ENCODE data around the gene SLC6A4. TPM values are rescaled to one million over a fixed set of nuclear protein-coding genes. Genes with fewer than 3 reads are reported as not detected.

The SLC6A4 gene
- total and polyA plus RNA-seq, 10 of the 15 experiments (the other 5 are each of a cell fraction or from before 2014, with no cell fraction given) = 5.3 to 20.6 (median 10.1) TPM

- ATAC-seq (no peak), FAIRE-seq (no peak), DNase-seq (ENCODE audit: low read depth, low spot score) (no peak)
- Histone ChIP-seq H3K9me3 (replicated peaks; ENCODE audit: control insufficient read depth, insufficient read depth, low read length) (no peaks in the 10 kb centered on the region; the same call in 2 of the 3 replicates), H3K27me3 (replicated peaks in 1 of 2; ENCODE audit: control insufficient read depth in 2 of 2, insufficient read depth in 2 of 2, low read length in 1 of 2) (no peaks in the 10 kb centered on the region), H3K4me2 (ENCODE audit: control insufficient read depth, insufficient read depth) (no peak overlapping the region), H3K4me1 (ENCODE audit: control insufficient read depth, insufficient read depth, low read length) (0 out of 2 replicates have a peak, but pooled peaks cover 3% of the 10 kb centered on the region), H3K79me2 (ENCODE audit: control insufficient read depth, insufficient read depth, low read length) (no peaks in the 10 kb centered on the region), H3K27ac (ENCODE audit: control insufficient read depth, insufficient read depth) (no peak overlapping the region), H4K20me1 (ENCODE audit: control insufficient read depth, insufficient read depth) (no peaks in the 10 kb centered on the region), H3K36me3 (ENCODE audit: control insufficient read depth in 2 of 2, insufficient read depth in 2 of 2, low read length in 1 of 2) (peaks cover 0 to 10% of the 10 kb centered on the region in 2 experiments; a peak in 1 of 4 replicates), H3K4me3 (no peak overlapping the region), H2AFZ (ENCODE audit: control insufficient read depth, low read depth, low read length) (no peak overlapping the region), H3K9ac (ENCODE audit: control insufficient read depth, insufficient read depth, low read length) (no peak overlapping the region)
- CTCF ChIA-PET = interaction anchor here (1.2 to 4.7 kb wide), 2 partner anchors 12 to 139 kb away, joined by 3 to 26 read pairs; no protein-coding TSS in a partner anchor
- no peak for TF ChIP-seq RAD51 (IDR thresholded peaks at IDR 0.05)
- no peak for TF ChIP-seq MYB (IDR thresholded peaks at IDR 0.05; ENCODE audit: borderline replicate concordance, low read depth, low read length)
- no peak for TF ChIP-seq IKZF1 (conservative IDR thresholded peaks at IDR 0.05)
- TF ChIP-seq CBFB (IDR thresholded peaks at IDR 0.05; ENCODE audit: low read depth) = no peak
- no peak for TF ChIP-seq SIX5 (IDR thresholded peaks at IDR 0.05; ENCODE audit: low read depth, low read length, severe bottlenecking)
- TF ChIP-seq MYC (IDR thresholded peaks at IDR 0.05; ENCODE audit: insufficient read depth, insufficient read length, insufficient replicate concordance, low read length, severe bottlenecking) = no peak
- no peak for TF ChIP-seq SP1 (IDR thresholded peaks at IDR 0.05; ENCODE audit: low read depth, low read length)
- no peak for TF ChIP-seq SREBF2 (IDR thresholded peaks at IDR 0.05; ENCODE audit: low read length)
- TF ChIP-seq SIN3A (IDR thresholded peaks at IDR 0.05; ENCODE audit: low read depth, low read length) = no peak
- BruUV-seq (replicated peaks) = no TSS peak
- SMC1A ChIA-PET (ENCODE audit: uncharacterized antibody, unreplicated experiment) = interaction anchor here (0.9 to 1.8 kb wide), 3 partner anchors 93 to 139 kb away, joined by 3 to 4 read pairs (median 3); no protein-coding TSS in a partner anchor
- in situ Hi-C loops (cut with MboI) (no loop called here), intact Hi-C loops (cut with micrococcal nuclease; ENCODE audit: unreplicated experiment) (no loop called here)
- POLR2A ChIA-PET = no interaction called here
- RAD21 ChIA-PET (ENCODE audit: unreplicated experiment) = interaction anchor here (0.9 to 1.5 kb wide), 2 partner anchors 56 to 90 kb away, joined by 3 read pairs; partner anchors contain the start of gene TMIGD1
- 89% methylated on average over 8 of the region's 8 CpGs for WGBS (ENCODE audit: insufficient coverage, insufficient replicate concordance, low lambda C conversion rate, missing lambda C conversion rate)
Observed at GRCh38 chr17:30243568-30243967, 8.1 kb upstream of the SLC6A4 start.
